Measurements from ENCODE around the gene SLC8B1.

SLC8B1 gene

GRCh38 chr12:113305281-113305856 lies 29.5 kb downstream of the SLC8B1 start:
- no peak for TF ChIP-seq CTCF (IDR thresholded peaks at IDR 0.05; ENCODE audit: extremely low read depth, missing control alignments)
- no peak for DNase-seq (ENCODE audit: low spot score)

- TF ChIP-seq CTCF (IDR thresholded peaks at IDR 0.05; ENCODE audit: extremely low read depth, missing control alignments): no peak
- no peak for DNase-seq (ENCODE audit: low spot score)
These were observed 31.8 kb downstream of the SLC8B1 start for GRCh38 chr12:113302886-113303640.

- no peak for DNase-seq (ENCODE audit: low spot score)
- no peak for TF ChIP-seq CTCF (IDR thresholded peaks at IDR 0.05; ENCODE audit: extremely low read depth, missing control alignments)
These were observed 32.4 kb downstream of the SLC8B1 start for GRCh38 chr12:113302466-113302865.

- TF ChIP-seq CTCF (IDR thresholded peaks at IDR 0.05; ENCODE audit: extremely low read depth, missing control alignments): no peak
- DNase-seq (ENCODE audit: low spot score): no peak
These were observed 33.1 kb downstream of the SLC8B1 start for GRCh38 chr12:113301811-113302210.

- no peak for DNase-seq (ENCODE audit: low spot score)
- no peak for TF ChIP-seq CTCF (IDR thresholded peaks at IDR 0.05; ENCODE audit: extremely low read depth, missing control alignments)
These were observed 35.2 kb downstream of the SLC8B1 start for GRCh38 chr12:113299619-113300237.

GRCh38 chr12:113298861-113299545 lies 35.9 kb downstream of the SLC8B1 start:
- no peak for DNase-seq (ENCODE audit: low spot score)
- TF ChIP-seq CTCF (IDR thresholded peaks at IDR 0.05; ENCODE audit: extremely low read depth, missing control alignments): no peak

GRCh38 chr12:113298472-113298817 lies 36.5 kb downstream of the SLC8B1 start:
- no peak for DNase-seq (ENCODE audit: low spot score)
- TF ChIP-seq CTCF (IDR thresholded peaks at IDR 0.05; ENCODE audit: extremely low read depth, missing control alignments): no peak

All from GM20000 (cell line).